Mesothelial cell of epicardium (in vitro differentiated cells): Measurements from ENCODE around the gene SLC43A3. TPM values are rescaled to one million over a fixed set of nuclear protein-coding genes. Genes with fewer than 3 reads are reported as not detected.

ENCODE experiments used
- DNase-seq, 2 experiments: peaks; one replicate each; pipeline ENCODE4 v3.0.0; 2021; ENCODE audit warnings: low spot score in 2 of 2; ENCODE audit not compliant: unreplicated experiment in 2 of 2
- H3K27ac Mint-ChIP-seq: 2 replicates; pipeline ENCODE4 v1.8.0; 2021; ENCODE audit warnings: mixed read lengths
- H3K27me3 Mint-ChIP-seq: 2 replicates; pipeline ENCODE4 v1.8.0; 2021; ENCODE audit warnings: low read depth, mixed read lengths
- H3K36me3 Mint-ChIP-seq: 2 replicates; pipeline ENCODE4 v1.8.0; 2021; ENCODE audit warnings: mixed read lengths
- H3K4me1 Mint-ChIP-seq: 2 replicates; pipeline ENCODE4 v1.8.0; 2021; ENCODE audit warnings: mixed read lengths
- H3K4me3 Mint-ChIP-seq: 2 replicates; pipeline ENCODE4 v1.8.0; 2021; ENCODE audit warnings: mild to moderate bottlenecking, moderate library complexity, mixed read lengths
- H3K9me3 Mint-ChIP-seq: 2 replicates; pipeline ENCODE4 v1.8.0; 2021; ENCODE audit warnings: mixed read lengths
- total RNA-seq: library from RNA; stranded (reverse); gene quantifications from 3 replicates; pipeline ENCODE4 v1.2.1, GENCODE V29; 2021
- TF ChIP-seq, protein P1 (sequence below): fragments of 200-600 bp; sonication (generic); IDR thresholded peaks from one replicate; pipeline ENCODE4 v1.5.0; 2021; ENCODE audit warnings: antibody characterized with exemption; ENCODE audit not compliant: unreplicated experiment

Gene SLC43A3
- total RNA-seq, 1 donor from 2014 or later: 11.8 TPM

DNA sequence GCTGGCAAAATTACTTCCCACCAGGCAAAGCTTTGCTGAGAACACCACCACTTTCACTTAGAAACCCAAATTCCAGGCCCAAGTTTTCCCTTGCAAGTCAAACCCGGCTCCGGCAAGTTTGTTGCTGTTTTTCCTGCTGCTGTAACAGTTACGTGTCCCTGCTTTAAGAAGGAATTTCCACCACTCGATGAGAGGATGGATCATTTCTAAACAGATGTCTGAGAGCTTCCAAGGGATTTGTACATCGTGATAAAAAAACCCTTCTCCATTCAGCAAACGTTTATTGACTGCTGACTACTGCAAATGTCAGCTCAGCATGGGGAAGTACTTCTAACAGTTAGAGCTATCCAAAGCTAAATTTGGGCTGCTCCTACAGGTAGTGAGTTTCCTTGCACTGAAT is 69.1 kb downstream of the SLC43A3 start:
- H3K36me3 Mint-ChIP-seq: no peaks in the 10 kb centered on the region
- H3K4me1 Mint-ChIP-seq: peaks cover 3% of the 10 kb centered on the region
- no peak overlapping the region for H3K27ac Mint-ChIP-seq
- no peaks in the 10 kb centered on the region for H3K9me3 Mint-ChIP-seq
- no peak for DNase-seq
- H3K4me3 Mint-ChIP-seq: no peak overlapping the region
- TF ChIP-seq, protein P1, sequence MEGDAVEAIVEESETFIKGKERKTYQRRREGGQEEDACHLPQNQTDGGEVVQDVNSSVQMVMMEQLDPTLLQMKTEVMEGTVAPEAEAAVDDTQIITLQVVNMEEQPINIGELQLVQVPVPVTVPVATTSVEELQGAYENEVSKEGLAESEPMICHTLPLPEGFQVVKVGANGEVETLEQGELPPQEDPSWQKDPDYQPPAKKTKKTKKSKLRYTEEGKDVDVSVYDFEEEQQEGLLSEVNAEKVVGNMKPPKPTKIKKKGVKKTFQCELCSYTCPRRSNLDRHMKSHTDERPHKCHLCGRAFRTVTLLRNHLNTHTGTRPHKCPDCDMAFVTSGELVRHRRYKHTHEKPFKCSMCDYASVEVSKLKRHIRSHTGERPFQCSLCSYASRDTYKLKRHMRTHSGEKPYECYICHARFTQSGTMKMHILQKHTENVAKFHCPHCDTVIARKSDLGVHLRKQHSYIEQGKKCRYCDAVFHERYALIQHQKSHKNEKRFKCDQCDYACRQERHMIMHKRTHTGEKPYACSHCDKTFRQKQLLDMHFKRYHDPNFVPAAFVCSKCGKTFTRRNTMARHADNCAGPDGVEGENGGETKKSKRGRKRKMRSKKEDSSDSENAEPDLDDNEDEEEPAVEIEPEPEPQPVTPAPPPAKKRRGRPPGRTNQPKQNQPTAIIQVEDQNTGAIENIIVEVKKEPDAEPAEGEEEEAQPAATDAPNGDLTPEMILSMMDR: no peak
- H3K27me3 Mint-ChIP-seq: peaks cover 2% of the 10 kb centered on the region

DNA sequence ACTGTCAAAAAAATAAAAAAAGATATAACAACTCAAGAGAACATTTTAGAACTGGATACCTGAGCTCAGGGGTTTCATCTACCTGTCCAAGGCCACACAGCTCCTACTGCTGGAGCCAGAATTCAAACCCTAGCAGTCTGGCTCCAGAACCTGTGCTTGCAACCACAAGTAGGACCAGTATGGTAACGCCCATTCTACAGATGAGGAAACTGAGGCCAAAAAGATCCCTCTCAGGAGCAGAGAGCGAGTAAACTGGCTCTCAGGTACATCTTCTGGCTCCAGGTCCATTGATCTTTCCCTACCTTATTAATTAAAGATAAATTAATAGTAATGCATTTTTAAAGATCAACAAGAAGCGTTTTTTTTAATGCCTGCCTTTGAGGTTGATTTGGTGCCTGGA is 69.6 kb downstream of the SLC43A3 start:
- Mint-ChIP-seq H3K9me3 (no peaks in the 10 kb centered on the region), H3K27me3 (peaks cover 2% of the 10 kb centered on the region), H3K4me3 (no peak overlapping the region), H3K36me3 (no peaks in the 10 kb centered on the region), H3K4me1 (peaks cover 3% of the 10 kb centered on the region), H3K27ac (no peak overlapping the region)
- DNase-seq: no peak
- TF ChIP-seq, protein P1: no peak

Other genes with a start within 250 kb of the SLC43A3 start
- gene LRRC55, start 245.2 kb downstream of the SLC43A3 start, total RNA-seq: 11.5 to 14.7 TPM (median 13.2 TPM) in 3 replicates
- gene APLNR, start 189.9 kb downstream of the SLC43A3 start, total RNA-seq: 3.1 to 3.4 TPM (median 3.1 TPM) in 3 replicates
- gene TNKS1BP1, start 102.2 kb downstream of the SLC43A3 start, total RNA-seq: 201 to 216 TPM (median 216 TPM) in 3 replicates
- gene SSRP1, start 91.2 kb downstream of the SLC43A3 start, total RNA-seq: 106 to 110 TPM (median 108 TPM) in 3 replicates
- 2.0 to 3.1 TPM (median 2.6 TPM) in 3 replicates for gene P2RX3, start 88.8 kb downstream of the SLC43A3 start, total RNA-seq
- gene PRG3, start 46.0 kb downstream of the SLC43A3 start, total RNA-seq: not detected in 3 replicates
- 0.27 TPM in 1 of 3 replicates, not detected in the others for gene PRG2, start 36.5 kb downstream of the SLC43A3 start, total RNA-seq
- gene RTN4RL2, start 33.4 kb upstream of the SLC43A3 start, total RNA-seq: 0.38 to 0.63 TPM (median 0.53 TPM) in 3 replicates
- 2.1 to 3.3 TPM (median 2.8 TPM) in 3 replicates for gene SLC43A1, start 88.6 kb upstream of the SLC43A3 start, total RNA-seq
- 41.7 to 46.3 TPM (median 44.0 TPM) in 3 replicates for gene TIMM10, start 103.6 kb upstream of the SLC43A3 start, total RNA-seq
- gene SMTNL1, start 110.5 kb upstream of the SLC43A3 start, total RNA-seq: not detected in 3 replicates
- gene UBE2L6, start 140.6 kb upstream of the SLC43A3 start, total RNA-seq: 35.5 to 41.4 TPM (median 39.2 TPM) in 3 replicates
- 136 to 154 TPM (median 146 TPM) in 3 replicates for gene SERPING1, start 170.6 kb upstream of the SLC43A3 start, total RNA-seq
- gene YPEL4, start 222.8 kb upstream of the SLC43A3 start, total RNA-seq: 0.64 to 1.3 TPM (median 1.1 TPM) in 3 replicates
- 18.4 to 19.6 TPM (median 19.5 TPM) in 3 replicates for gene CLP1, start 230.6 kb upstream of the SLC43A3 start, total RNA-seq
- gene ZDHHC5, start 241.0 kb upstream of the SLC43A3 start, total RNA-seq: 53.9 to 57.1 TPM (median 54.2 TPM) in 3 replicates